RWPE2 (cell line): ENCODE measurements around the gene CLEC2L.

Experiments used
- ATAC-seq: fragments of 200-7000 bp; cut with Tn5 transposase; 3 replicates; pipeline ENCODE4 v1.9.1; 2021; ENCODE audit warnings: low read depth
- DNase-seq: peaks from one replicate; pipeline ENCODE4 v3.0.0-alpha.2; 2020; ENCODE audit warnings: low spot score
- H3K27ac ChIP-seq: fragments of 450-650 bp; 2 replicates; pipeline ENCODE4 v1.5.1; 2017; ENCODE audit warnings: mild to moderate bottlenecking; ENCODE audit not compliant: poor library complexity, severe bottlenecking
- H3K27me3 ChIP-seq: fragments of 250-450 bp; sonication (Bioruptor Pico); 2 replicates; pipeline ENCODE4 v1.5.1; 2021; ENCODE audit warnings: mild to moderate bottlenecking, moderate library complexity; ENCODE audit not compliant: insufficient read depth, poor library complexity, severe bottlenecking
- H3K36me3 ChIP-seq: fragments of 250-450 bp; sonication (Bioruptor Pico); 2 replicates; pipeline ENCODE4 v1.5.1; 2020; ENCODE audit warnings: low read depth, mild to moderate bottlenecking, moderate library complexity
- H3K4me1 ChIP-seq: fragments of 250-450 bp; sonication (Bioruptor Pico); 2 replicates; pipeline ENCODE4 v1.5.1; 2021; ENCODE audit warnings: mild to moderate bottlenecking, moderate library complexity; ENCODE audit not compliant: insufficient read depth, poor library complexity, severe bottlenecking
- H3K4me3 ChIP-seq: fragments of 250-450 bp; sonication (Bioruptor Pico); 2 replicates; pipeline ENCODE4 v1.5.1; 2021; ENCODE audit warnings: mild to moderate bottlenecking, moderate library complexity; ENCODE audit not compliant: severe bottlenecking
- H3K9me3 ChIP-seq: fragments of 250-450 bp; sonication (Bioruptor Pico); 2 replicates; pipeline ENCODE4 v1.5.1; 2021; ENCODE audit warnings: mild to moderate bottlenecking, moderate library complexity; ENCODE audit not compliant: severe bottlenecking
- CTCF ChIP-seq: fragments of 450-650 bp; IDR thresholded peaks from one replicate; pipeline ENCODE4 v1.5.1; 2017; ENCODE audit warnings: mild to moderate bottlenecking, moderate library complexity; ENCODE audit not compliant: poor library complexity, severe bottlenecking

The CLEC2L gene

GRCh38 chr7:139490130-139490529 lies 33.4 kb upstream of the CLEC2L start:
- Histone ChIP-seq H3K27me3 (no peaks in the 10 kb centered on the region), H3K27ac (no peak overlapping the region), H3K9me3 (peaks cover 7% of the 10 kb centered on the region), H3K4me1 (no peaks in the 10 kb centered on the region), H3K4me3 (no peak overlapping the region), H3K36me3 (no peaks in the 10 kb centered on the region)
- no peak for DNase-seq
- peak; percentile 92 for ATAC-seq
- TF ChIP-seq CTCF = no peak

DNA sequence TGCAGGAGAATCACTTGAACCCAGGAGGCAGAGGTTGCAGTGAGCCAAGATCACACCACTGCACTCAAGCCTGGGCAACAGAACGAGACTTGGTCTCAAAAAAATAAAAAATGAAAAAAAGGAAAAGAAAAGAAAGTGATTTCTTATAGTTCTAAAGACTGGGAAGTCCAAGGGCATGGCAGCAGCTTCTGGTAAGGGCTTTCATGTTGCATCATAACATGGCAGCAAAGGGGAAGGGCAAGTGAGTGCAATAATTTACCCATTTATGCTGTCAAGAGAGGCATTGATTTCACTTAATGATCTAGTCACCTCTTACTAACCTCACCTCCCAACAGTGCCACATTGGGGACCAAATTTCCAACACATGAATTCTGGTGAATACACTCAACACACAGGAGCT lies 31.2 kb upstream of the CLEC2L start:
- Histone ChIP-seq H3K4me1 (no peaks in the 10 kb centered on the region), H3K36me3 (no peaks in the 10 kb centered on the region), H3K27me3 (no peaks in the 10 kb centered on the region)

DNA sequence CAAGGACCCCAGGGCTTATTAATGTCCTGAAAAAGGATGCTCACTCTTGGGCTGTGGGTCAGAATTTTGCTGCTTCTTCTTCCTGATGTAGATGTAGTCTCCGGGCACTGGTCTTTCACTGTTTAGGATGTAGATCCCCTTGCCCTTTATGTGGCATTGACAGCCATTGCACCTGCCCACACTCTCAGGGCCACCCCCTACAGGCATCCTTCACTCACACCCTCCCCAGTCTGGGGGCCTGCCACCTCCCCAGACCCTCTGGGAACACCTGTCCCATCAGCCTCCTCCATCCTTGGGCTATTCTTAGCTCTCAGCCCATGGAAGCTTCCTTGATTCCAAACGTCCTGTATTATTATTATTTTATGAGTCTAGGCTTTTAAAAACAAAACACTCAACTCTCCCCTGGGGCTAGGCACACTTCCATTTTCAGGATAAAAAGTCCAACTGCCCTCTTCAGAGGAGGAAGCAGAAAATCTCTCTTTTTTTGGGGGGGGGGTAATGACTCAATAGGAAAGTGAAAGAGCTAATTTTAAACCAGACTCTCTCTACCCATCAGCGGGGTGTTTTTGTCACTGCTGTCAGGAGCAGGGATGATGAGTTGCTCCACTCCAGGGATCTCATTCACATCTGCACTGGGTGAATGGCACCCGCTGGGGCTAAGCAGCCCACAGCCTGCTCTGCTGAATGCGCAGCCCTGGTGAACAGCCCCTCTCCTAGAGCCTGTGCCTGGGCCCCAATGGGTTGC lies 28.5 kb upstream of the CLEC2L start:
- Histone ChIP-seq H3K4me3 (no peak overlapping the region), H3K36me3 (no peaks in the 10 kb centered on the region), H3K27me3 (no peaks in the 10 kb centered on the region), H3K9me3 (peaks cover 7% of the 10 kb centered on the region), H3K4me1 (no peaks in the 10 kb centered on the region), H3K27ac (no peak overlapping the region)
- no peak for DNase-seq
- no peak for TF ChIP-seq CTCF
- no peak for ATAC-seq

More for the DNA sequence above, 31.2 kb upstream of the CLEC2L start:
- no peak for ATAC-seq
- no peak for DNase-seq
- Histone ChIP-seq H3K9me3 (peaks cover 7% of the 10 kb centered on the region), H3K27ac (no peak overlapping the region), H3K4me3 (no peak overlapping the region)
- no peak for TF ChIP-seq CTCF

DNA sequence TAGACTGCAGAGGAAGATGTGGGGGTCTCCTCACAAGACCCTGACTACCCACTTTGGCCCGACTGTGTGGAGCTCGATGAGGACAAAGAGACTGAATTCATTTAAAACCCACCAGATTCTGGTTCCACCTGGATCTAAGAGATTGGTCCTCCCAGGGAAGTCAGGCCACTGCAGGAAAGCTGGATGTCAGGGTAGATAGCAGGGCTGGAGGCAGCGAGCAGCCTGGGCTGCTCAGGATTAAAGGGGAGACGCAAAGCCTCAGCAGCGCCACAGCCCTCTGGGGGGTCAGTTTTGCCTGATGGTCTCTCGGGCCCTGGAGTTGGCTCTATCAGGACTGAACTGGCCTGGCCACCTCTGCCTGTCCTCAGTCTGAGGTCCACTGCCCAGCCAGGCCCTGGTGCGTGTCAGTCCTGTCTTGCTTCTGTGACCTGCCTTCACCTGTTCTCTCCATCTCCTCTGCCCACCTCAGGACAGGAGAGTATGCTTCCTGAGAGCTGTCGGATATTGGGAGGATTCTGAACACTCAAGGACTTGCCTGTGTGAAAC lies 27.8 kb upstream of the CLEC2L start:
- H3K27ac ChIP-seq = no peak overlapping the region
- no peaks in the 10 kb centered on the region for H3K4me1 ChIP-seq
- no peak for DNase-seq

More for the DNA sequence above, 27.8 kb upstream of the CLEC2L start:
- TF ChIP-seq CTCF = no peak
- H3K27me3 ChIP-seq = no peaks in the 10 kb centered on the region
- H3K9me3 ChIP-seq = peaks cover 7% of the 10 kb centered on the region
- no peak overlapping the region for H3K4me3 ChIP-seq
- H3K36me3 ChIP-seq = no peaks in the 10 kb centered on the region
- no peak for ATAC-seq
